ENCODE data around the gene PMEL.
"Not testable (repeated sequence)": the region's sequence is repeated elsewhere in the genome, so short reads cannot be mapped to it uniquely, and the experiment has no call there.

PMEL gene

DNA sequence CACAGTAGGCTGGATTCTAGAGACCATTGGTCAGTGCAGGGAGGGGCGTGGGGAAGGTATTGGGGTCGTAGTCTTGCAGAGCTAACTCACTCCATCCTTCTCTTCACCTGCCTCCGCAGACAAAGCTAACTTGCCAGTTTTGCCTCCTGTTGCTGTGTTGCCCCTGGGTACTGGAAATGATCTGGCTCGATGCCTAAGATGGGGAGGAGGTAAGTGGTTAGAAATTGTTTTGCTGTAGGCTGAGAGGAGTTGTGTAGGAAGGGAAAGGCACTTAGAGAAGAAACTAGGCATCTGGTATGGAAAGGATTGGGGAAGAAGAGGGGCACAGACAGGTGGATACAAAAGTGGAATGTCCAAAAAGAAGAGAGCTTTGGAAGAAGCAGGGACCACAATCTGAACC lies 23.8 kb downstream of the PMEL start:
- no peak for DNase-seq (ENCODE audit: low read depth)

DNA sequence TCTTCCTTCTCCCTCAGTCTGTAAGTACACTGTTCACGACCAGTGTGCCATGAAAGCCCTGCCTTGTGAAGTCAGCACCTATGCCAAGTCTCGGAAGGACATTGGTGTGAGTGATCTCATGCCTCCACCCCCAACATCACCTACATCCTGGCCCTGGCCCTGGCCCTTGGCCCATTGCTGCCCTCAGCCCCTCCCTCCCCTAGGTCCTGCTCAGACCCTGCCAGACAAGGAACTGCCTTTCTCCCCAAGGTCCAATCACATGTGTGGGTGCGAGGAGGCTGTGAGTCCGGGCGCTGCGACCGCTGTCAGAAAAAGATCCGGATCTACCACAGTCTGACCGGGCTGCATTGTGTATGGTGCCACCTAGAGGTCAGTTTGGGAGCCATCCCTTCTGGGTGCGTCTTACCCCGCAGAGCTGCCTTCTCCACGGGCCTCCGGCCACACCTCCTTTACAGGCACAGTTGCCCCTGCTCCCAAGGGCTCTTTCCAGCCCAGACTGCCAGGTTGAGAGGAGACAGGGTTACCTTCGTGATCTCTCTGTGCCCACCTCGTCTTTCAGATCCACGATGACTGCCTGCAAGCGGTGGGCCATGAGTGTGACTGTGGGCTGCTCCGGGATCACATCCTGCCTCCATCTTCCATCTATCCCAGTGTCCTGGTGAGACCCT lies 25.6 kb downstream of the PMEL start:
- DNase-seq (ENCODE audit: low read depth): peak; percentile 69

DNA sequence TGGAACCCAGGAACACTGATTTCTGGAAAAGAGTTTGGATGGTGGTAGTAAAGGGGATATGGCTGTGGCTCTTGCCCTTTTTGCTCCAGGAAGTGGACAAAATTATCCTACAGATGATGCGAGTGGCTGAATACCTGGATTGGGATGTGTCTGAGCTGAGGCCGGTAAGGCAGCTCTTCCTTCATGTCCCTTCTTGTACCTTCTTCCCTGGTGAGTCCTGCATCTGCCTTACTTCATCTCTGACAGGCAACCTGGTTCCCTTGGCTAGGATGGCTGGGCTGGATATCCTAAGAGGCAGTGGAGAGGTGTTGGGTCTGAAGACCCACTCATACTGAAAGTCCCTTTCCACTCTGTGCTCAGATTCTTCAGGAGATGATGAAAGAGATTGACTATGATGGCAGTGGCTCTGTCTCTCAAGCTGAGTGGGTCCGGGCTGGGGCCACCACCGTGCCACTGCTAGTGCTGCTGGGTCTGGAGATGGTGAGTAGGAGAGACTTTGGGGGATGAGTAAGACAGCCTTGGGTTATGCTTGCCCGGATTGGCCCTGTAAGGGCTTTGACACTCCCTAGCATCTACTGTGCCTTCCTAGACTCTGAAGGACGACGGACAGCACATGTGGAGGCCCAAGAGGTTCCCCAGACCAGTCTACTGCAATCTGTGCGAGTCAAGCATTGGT lies 26.9 kb downstream of the PMEL start:
- DNase-seq (ENCODE audit: low read depth): no peak

GRCh38 chr12:55937981-55938380 lies 27.9 kb downstream of the PMEL start:
- DNase-seq (ENCODE audit: low read depth): no peak

DNA sequence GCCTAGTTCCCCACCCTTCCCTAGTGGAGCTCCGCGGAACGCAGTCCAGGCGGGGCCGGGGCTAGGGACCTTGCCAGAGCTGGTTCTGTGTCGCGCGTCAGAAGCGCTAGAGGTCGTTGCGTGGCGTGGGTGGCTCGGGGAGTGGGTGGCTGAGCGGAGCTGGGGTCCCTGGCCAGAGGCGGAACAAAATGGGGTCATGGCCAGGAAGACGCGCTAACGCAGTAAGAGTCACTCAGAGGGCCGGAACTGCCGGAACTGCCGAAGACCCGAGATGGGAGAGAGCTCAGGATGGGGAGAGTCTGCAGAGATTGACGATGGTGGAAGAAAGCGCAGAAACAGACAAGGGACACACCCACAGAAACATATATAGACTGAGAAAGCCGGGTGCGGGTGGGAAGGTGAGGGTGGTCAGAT lies 30.1 kb downstream of the PMEL start:
- no peak for DNase-seq (ENCODE audit: low read depth)

GRCh38 chr12:55934773-55935172 lies 31.1 kb downstream of the PMEL start:
- DNase-seq (ENCODE audit: low read depth): no peak

GRCh38 chr12:55933799-55934742 lies 31.8 kb downstream of the PMEL start:
- no peak for DNase-seq (ENCODE audit: low read depth)

GRCh38 chr12:55933169-55933798 lies 32.6 kb downstream of the PMEL start:
- DNase-seq (ENCODE audit: low read depth): no peak

GRCh38 chr12:55932551-55932910 lies 33.3 kb downstream of the PMEL start:
- DNase-seq (ENCODE audit: low read depth): no peak

DNA sequence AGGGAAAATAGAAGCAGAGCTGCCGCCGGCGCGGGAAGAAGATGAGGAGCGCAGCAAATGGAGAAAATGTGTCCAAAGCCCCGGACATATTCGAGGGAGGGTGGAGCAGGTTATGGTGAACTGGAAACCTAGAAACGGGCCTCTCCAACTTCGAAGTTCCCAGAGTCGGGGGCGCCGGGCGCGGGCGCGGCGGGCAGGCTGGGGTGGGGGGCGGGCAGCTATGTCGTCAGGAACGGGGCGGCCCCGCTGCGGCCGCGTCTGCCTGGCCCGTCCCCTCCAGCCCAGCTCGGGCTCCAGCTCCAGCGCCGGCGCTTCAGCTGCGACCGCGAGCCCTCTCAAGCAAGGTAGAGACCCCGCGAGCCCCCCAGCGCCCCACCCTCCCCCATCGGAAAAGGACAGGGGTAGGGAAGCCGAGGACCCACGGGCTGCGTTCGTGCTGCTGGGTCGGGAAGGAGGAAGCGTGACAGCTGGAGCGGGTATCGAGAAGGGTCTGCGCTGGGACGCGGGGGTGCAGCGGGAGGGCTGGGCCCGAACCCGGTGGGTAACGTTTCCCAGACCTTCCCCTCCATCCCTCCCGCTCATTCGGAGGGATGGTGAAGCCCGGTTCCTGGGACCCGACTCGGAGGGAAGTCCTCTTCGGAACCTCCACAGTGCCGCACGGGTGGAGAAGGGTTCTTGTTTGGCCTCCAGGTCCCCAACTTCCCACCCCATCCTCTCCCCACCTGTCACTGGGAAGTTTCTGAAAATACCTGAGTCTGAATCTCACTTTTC lies 33.9 kb downstream of the PMEL start:
- no peak for DNase-seq (ENCODE audit: low read depth)

DNA sequence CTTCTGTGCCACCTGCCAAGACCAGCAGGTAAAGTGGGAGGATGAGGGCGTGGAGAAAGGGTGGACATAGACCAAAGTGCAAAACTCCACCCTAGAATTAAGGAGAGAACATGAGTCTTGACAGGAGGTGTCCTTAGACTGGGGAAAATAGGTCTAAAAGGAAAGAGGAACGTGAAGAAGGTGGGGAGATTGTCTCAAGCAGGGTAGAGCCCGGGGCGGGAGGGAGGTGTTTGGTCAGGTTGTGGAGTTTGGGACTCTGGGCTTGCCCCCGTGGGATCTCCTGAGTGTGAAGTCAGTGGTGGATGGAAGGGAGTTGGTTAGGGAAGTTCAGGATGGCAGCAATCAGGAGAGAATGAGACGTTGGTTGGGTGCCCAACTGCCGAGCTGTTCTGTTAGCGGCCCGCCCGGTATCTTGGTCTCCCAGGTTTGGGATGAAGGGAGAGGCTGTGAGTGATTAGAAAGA lies 34.5 kb downstream of the PMEL start:
- DNase-seq (ENCODE audit: low read depth): no peak

GRCh38 chr12:55930771-55931316 lies 35.0 kb downstream of the PMEL start, which contains the start of gene DGKA:
TSS of gene DGKA (plus strand) at chr12:55931162. CDS start at chr12:55936504, 5,342 bp downstream.
- DNase-seq (ENCODE audit: low read depth): no peak

DNA sequence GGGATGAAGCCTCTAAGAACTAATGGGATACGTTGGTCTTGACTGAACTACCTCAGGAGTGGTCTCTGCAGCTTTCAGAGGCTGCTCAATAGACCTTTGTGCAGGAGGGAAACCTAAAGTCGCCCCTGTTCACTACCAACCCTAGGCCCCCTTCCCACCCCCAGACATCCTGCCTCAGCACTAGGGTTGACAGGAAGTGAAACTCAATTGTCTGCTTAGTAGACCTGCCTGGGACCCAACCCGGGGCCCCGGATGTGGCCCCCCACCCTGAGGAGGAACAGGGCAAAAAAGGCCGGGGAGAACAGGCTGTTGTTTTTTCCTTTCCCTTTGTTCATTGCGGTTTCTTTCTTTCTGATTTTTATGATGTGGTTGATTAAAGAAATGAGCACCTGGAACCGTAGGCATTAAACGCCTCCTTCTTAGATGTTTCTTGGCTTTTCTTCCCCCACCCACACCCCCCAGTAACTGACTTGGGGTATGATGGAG lies 36.5 kb downstream of the PMEL start:
- no peak for DNase-seq (ENCODE audit: low read depth)

DNA sequence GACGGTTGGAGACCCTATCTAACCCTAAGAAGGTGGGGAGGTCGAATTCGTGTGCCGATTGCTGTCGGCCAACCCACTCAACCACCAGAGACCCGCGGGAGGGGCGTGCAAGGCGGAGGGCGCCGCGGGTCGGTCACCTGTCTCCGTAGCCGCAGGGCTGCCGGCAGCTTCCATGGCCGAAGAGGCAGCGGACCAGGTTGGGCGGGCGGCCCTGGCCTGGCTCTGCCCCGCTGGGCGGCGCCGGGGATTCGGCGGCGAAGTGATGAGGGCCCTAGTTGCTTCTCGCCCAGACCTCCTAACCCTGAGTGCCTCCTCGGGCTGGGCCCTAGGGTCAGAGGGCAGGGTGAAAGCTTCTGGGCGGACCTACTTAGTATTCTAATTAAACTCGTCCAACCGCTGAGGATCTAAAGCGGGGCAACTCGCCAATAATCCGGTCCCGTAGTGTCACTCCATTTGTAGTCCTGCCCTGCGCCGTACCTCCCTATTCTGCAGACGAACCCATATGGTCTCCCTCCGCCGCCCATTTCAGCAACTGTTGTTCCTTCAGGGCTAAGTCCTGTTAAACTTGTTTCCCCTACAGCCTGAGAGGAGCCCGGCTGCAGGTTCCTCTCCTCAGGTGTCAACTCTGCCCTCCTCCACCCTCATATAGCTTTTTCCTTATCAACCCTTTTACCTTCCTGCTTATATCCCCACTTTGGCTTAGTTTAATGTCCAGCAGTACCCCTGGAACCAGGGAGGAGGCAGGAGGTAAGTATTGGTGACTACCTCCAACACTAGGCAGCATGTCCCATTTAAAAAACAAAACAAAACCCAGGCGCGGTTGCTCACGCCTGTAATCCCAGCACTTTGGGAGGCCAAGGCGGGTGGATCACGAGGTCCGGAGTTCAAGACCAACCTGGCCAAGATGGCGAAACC lies 38.0 kb downstream of the PMEL start, which contains the start of gene PYM1:
Gene PYM1 (minus strand): TSS at position 307 of the 915 bp plus-strand sequence. CDS start 133 bp downstream, at position 174.
- no peak for DNase-seq (ENCODE audit: low read depth)

DNA sequence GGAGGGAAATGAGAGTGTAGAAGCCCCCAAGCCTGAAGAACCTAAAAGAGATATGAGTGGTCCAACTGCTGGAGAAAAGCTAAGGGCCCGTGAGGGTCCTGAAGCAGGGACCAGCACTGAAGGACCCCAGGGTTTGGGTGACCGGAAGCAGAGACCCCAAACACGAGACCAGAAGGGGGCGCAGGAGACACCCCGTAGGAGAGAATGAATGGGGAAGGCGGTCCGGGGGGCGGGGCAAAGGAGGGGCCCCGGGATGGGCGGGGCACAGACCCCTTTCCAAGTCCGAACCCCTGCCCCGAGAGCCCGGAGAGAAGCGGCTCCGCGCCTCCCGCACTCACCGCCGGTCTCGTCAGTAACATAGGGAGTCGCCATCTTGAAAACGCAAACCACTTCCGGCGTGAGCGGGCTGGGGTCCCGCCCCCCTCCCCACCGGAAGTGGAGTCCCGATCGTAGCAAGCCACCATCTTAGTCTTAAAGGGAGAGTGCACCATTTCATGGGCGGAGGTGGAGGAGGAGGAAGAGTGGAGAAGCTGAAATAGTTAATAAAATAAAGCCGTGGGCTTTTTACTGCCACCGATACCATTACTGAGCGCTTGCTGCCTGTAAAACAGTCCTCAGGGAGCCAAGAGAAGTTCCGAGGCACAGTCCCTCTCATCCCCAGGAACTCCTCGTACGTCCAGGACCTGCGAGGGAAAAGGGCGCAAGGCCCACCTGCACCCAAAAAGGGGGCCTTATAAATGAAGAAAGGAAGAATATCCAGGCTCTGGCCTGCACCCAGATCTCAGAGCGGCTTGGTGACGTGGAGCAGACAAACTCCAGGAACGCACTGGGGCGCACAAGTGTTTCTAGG lies 38.9 kb downstream of the PMEL start:
- peak; percentile 79 for DNase-seq (ENCODE audit: low read depth)

GRCh38 chr12:55925870-55926737 lies 39.7 kb downstream of the PMEL start:
- no peak for DNase-seq (ENCODE audit: low read depth)

GRCh38 chr12:55925371-55925770 lies 40.5 kb downstream of the PMEL start:
- DNase-seq (ENCODE audit: low read depth): no peak

DNA sequence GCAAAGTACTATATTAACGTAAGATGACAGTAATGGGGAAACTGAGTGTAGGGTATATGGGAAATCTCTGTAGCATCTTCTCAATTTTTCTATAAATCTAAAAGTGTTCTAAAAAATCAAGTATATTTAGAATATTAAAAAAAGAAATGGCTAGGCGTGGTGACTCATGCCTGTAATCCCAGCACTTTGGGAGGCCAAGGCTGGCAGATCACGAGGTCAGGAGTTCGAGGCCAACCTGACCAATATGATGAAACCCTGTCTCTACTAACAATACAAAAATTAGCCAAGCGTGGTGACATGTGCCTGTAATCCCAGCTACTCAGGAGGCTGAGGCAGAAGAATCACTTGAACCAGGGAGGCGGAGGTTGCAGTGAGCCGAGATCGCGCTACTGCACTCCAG lies 42.2 kb downstream of the PMEL start:
- DNase-seq (ENCODE audit: low read depth): not testable (repeated sequence)

Measured in GM04504 (cell line).